WTC11 (cell line): ENCODE measurements around the gene PPM1G. TPM values are rescaled to one million over a fixed set of nuclear protein-coding genes. Genes with fewer than 3 reads are reported as not detected.
"Not testable (repeated sequence)": the region's sequence is repeated elsewhere in the genome, so short reads cannot be mapped to it uniquely, and the experiment has no call there.

Experiments
- ATAC-seq: fragments of 200-7000 bp; cut with Tn5 transposase; 2 replicates; pipeline ENCODE4 v1.10.0; 2021; ENCODE audit warnings: mild to moderate bottlenecking, moderate library complexity
- CTCF ChIA-PET: fragments of 300-600 bp; sonication (Branson Sonifier 250); formaldehyde crosslinking; loops from one replicate; lab custom pipeline; 2021; ENCODE audit warnings: antibody characterized with exemption; lab: Charles Lee
- POLR2A ChIA-PET: fragments of 350-600 bp; sonication (Branson Sonifier 250); formaldehyde crosslinking; loops from one replicate; lab custom pipeline; 2021; ENCODE audit warnings: antibody characterized with exemption; lab: Charles Lee
- DNase-seq: peaks from one replicate; pipeline ENCODE4 v3.0.0; 2021; ENCODE audit warnings: low spot score
- H3K27ac Mint-ChIP-seq: 2 replicates; pipeline ENCODE4 v1.8.0; 2021; ENCODE audit warnings: mixed read lengths
- H3K27me3 Mint-ChIP-seq: 2 replicates; pipeline ENCODE4 v1.8.0; 2021; ENCODE audit warnings: low read depth, mild to moderate bottlenecking, moderate library complexity, mixed read lengths
- H3K36me3 Mint-ChIP-seq: 2 replicates; pipeline ENCODE4 v1.8.0; 2021; ENCODE audit warnings: mixed read lengths
- H3K4me1 Mint-ChIP-seq: 2 replicates; pipeline ENCODE4 v1.8.0; 2022; ENCODE audit warnings: mixed read lengths
- H3K4me3 Mint-ChIP-seq: 2 replicates; pipeline ENCODE4 v1.8.0; 2021; ENCODE audit warnings: mild to moderate bottlenecking, moderate library complexity, mixed read lengths
- H3K9me3 Mint-ChIP-seq: 2 replicates; pipeline ENCODE4 v1.8.0; 2021; ENCODE audit warnings: mixed read lengths
- AFF4 ChIP-seq: sonication (generic); formaldehyde crosslinking; IDR thresholded peaks from 2 replicates; pipeline ENCODE4 v1.8.1; 2023; ENCODE audit warnings: mild to moderate bottlenecking, missing genetic modification reagents, borderline replicate concordance
- ATF3 ChIP-seq: sonication (generic); formaldehyde crosslinking; conservative IDR thresholded peaks from 2 replicates; pipeline ENCODE4 v1.8.1; 2022; ENCODE audit warnings: mild to moderate bottlenecking, missing genetic modification reagents
- E2F1 ChIP-seq: sonication (generic); formaldehyde crosslinking; IDR thresholded peaks from 2 replicates; pipeline ENCODE4 v1.8.0; 2022; ENCODE audit warnings: mild to moderate bottlenecking, missing genetic modification reagents
- KAT7 ChIP-seq: sonication (generic); formaldehyde crosslinking; IDR thresholded peaks from 2 replicates; pipeline ENCODE4 v1.8.1; 2023; ENCODE audit warnings: missing genetic modification reagents, mild to moderate bottlenecking, borderline replicate concordance
- NR2C2 ChIP-seq: sonication (generic); formaldehyde crosslinking; IDR thresholded peaks from 2 replicates; pipeline ENCODE4 v1.8.0; 2022; ENCODE audit warnings: mild to moderate bottlenecking, missing genetic modification reagents
- NR3C1 ChIP-seq: sonication (generic); formaldehyde crosslinking; conservative IDR thresholded peaks from 2 replicates; pipeline ENCODE4 v1.8.1; 2023; ENCODE audit warnings: low read depth, mild to moderate bottlenecking, missing genetic modification reagents
- PRDM15 ChIP-seq: sonication (generic); formaldehyde crosslinking; IDR thresholded peaks from 2 replicates; pipeline ENCODE4 v1.8.0; 2022; ENCODE audit warnings: missing genetic modification reagents
- RORB ChIP-seq: fragments of 250-450 bp; sonication (Bioruptor Pico); IDR thresholded peaks from 2 replicates; pipeline ENCODE4 v1.9.0; 2021; ENCODE audit warnings: mild to moderate bottlenecking
- SOX15 ChIP-seq: fragments of 250-450 bp; sonication (Bioruptor Pico); IDR thresholded peaks from 2 replicates; pipeline ENCODE4 v1.9.0; 2021; ENCODE audit warnings: mild to moderate bottlenecking
- STAT6 ChIP-seq: sonication (generic); formaldehyde crosslinking; conservative IDR thresholded peaks from 2 replicates; pipeline ENCODE4 v1.8.1; 2023; ENCODE audit warnings: mild to moderate bottlenecking, low read depth, missing genetic modification reagents, moderate library complexity
- TCF7 ChIP-seq: sonication (generic); formaldehyde crosslinking; IDR thresholded peaks from 2 replicates; pipeline ENCODE4 v1.8.0; 2022; ENCODE audit warnings: mild to moderate bottlenecking, low read depth, missing genetic modification reagents, moderate library complexity
- ZNF138 ChIP-seq: sonication (generic); formaldehyde crosslinking; conservative IDR thresholded peaks from 2 replicates; pipeline ENCODE4 v1.8.1; 2022; ENCODE audit warnings: mild to moderate bottlenecking, moderate library complexity, missing genetic modification reagents
- ZNF219 ChIP-seq: sonication (generic); formaldehyde crosslinking; IDR thresholded peaks from 2 replicates; pipeline ENCODE4 v1.8.0; 2023; ENCODE audit warnings: missing genetic modification reagents, mild to moderate bottlenecking, borderline replicate concordance
- ZNF263 ChIP-seq: sonication (generic); formaldehyde crosslinking; IDR thresholded peaks from 2 replicates; pipeline ENCODE4 v1.8.1; 2022; ENCODE audit warnings: low read depth, mild to moderate bottlenecking, moderate library complexity, missing genetic modification reagents
- total RNA-seq: library from RNA; stranded (reverse); gene quantifications from 3 replicates; pipeline ENCODE4 v1.2.3, GENCODE V29; 2021

Gene PPM1G
- total RNA-seq, 1 experiment from 2014 or later = 193 TPM

- TF ChIP-seq AFF4 (CRISPR knock-in tag) (no peak), RORB (CRISPR knock-in tag) (no peak), ZNF138 (CRISPR knock-in tag) (no peak), PRDM15 (CRISPR knock-in tag) (no peak), SOX15 (CRISPR knock-in tag) (no peak), ZNF219 (no peak), NR3C1 (CRISPR knock-in tag) (no peak)
These were observed 55.4 kb downstream of the PPM1G start (continued) for GRCh38 chr2:27353762-27354596.

- DNase-seq, H3K27me3 Mint-ChIP-seq, ATAC-seq, H3K9me3 Mint-ChIP-seq, H3K27ac Mint-ChIP-seq: not testable (repeated sequence)
- POLR2A ChIA-PET = interaction anchor here (0.6 to 0.7 kb wide), 3 partner anchors 11 to 141 kb away, joined by 3 to 6 read pairs (median 5); no protein-coding TSS in a partner anchor
- H3K36me3 Mint-ChIP-seq = peaks cover 18% of the 10 kb centered on the region
- H3K4me3 Mint-ChIP-seq = peak overlapping the region; percentile 93; the same call in 1 of the 2 replicates
- peaks cover 37% of the 10 kb centered on the region for H3K4me1 Mint-ChIP-seq
- CTCF ChIA-PET = interaction anchor here (0.7 to 1.4 kb wide), 6 partner anchors 26 to 969 kb away, joined by 3 to 6 read pairs (median 4); no protein-coding TSS in a partner anchor
These were observed 56.0 kb downstream of the PPM1G start for GRCh38 chr2:27353386-27353761.

- H3K27ac Mint-ChIP-seq = peak overlapping the region; percentile 5; the same call in 1 of the 2 replicates
- no peak for ATAC-seq
- TF ChIP-seq ZNF263 = no peak
- ChIA-PET CTCF (interaction anchor here (1.3 kb wide), 1 partner anchor 49 kb away, joined by 3 read pairs; no protein-coding TSS in a partner anchor), POLR2A (no interaction called here)
- H3K36me3 Mint-ChIP-seq = peaks cover 10% of the 10 kb centered on the region
- no peak for DNase-seq
- no peak overlapping the region for H3K4me3 Mint-ChIP-seq
- no peaks in the 10 kb centered on the region for H3K9me3 Mint-ChIP-seq
- no peaks in the 10 kb centered on the region for H3K27me3 Mint-ChIP-seq
- peaks cover 29% of the 10 kb centered on the region for H3K4me1 Mint-ChIP-seq
These were observed 57.4 kb downstream of the PPM1G start for GRCh38 chr2:27351802-27352598.

GRCh38 chr2:27350106-27350693 lies 59.2 kb downstream of the PPM1G start:
- ChIA-PET CTCF (interaction anchor here (0.7 kb wide), 2 partner anchors 68 to 93 kb away, joined by 3 to 4 read pairs; no protein-coding TSS in a partner anchor), POLR2A (no interaction called here)
- DNase-seq (no peak), ATAC-seq (no peak)
- Mint-ChIP-seq H3K27me3 (no peaks in the 10 kb centered on the region), H3K36me3 (peaks cover 9% of the 10 kb centered on the region), H3K4me3 (no peak overlapping the region), H3K9me3 (no peaks in the 10 kb centered on the region), H3K4me1 (peaks cover 22% of the 10 kb centered on the region), H3K27ac (peak overlapping the region; percentile 55)
- no peak for TF ChIP-seq KAT7
- no peak for TF ChIP-seq NR2C2 (CRISPR knock-in tag)
- no peak for TF ChIP-seq E2F1 (CRISPR knock-in tag)
- TF ChIP-seq ATF3 (CRISPR knock-in tag) = no peak
- no peak for TF ChIP-seq TCF7 (CRISPR knock-in tag)
- TF ChIP-seq STAT6 (CRISPR knock-in tag) = no peak
